Osteocyte (in vitro differentiated cells): ENCODE results near the gene GXYLT1. TPM values are rescaled to one million over a fixed set of nuclear protein-coding genes. Genes with fewer than 3 reads are reported as not detected.
A peak's percentile ranks its signal among the peaks of the same experiment; 100 is the strongest.

Experiments used
- DNase-seq: peaks from one replicate; pipeline ENCODE4 v3.0.0; 2021; ENCODE audit warnings: mixed read lengths; ENCODE audit not compliant: unreplicated experiment; ENCODE audit errors: extremely low spot score
- H3K27ac Mint-ChIP-seq: one replicate; pipeline ENCODE4 v1.8.0; 2021; ENCODE audit warnings: mild to moderate bottlenecking, mixed read lengths; ENCODE audit not compliant: unreplicated experiment
- H3K27me3 Mint-ChIP-seq: one replicate; pipeline ENCODE4 v1.8.0; 2021; ENCODE audit warnings: mixed read lengths; ENCODE audit not compliant: unreplicated experiment
- H3K36me3 Mint-ChIP-seq: one replicate; pipeline ENCODE4 v1.8.0; 2021; ENCODE audit warnings: mixed read lengths; ENCODE audit not compliant: unreplicated experiment
- H3K4me1 Mint-ChIP-seq: one replicate; pipeline ENCODE4 v1.8.0; 2021; ENCODE audit warnings: mixed read lengths; ENCODE audit not compliant: unreplicated experiment
- H3K4me3 Mint-ChIP-seq: one replicate; pipeline ENCODE4 v1.8.0; 2021; ENCODE audit warnings: mild to moderate bottlenecking, moderate library complexity, mixed read lengths; ENCODE audit not compliant: unreplicated experiment
- H3K9me3 Mint-ChIP-seq: one replicate; pipeline ENCODE4 v1.8.0; 2021; ENCODE audit warnings: mixed read lengths; ENCODE audit not compliant: unreplicated experiment
- total RNA-seq: library from RNA; stranded (reverse); gene quantifications from 2 replicates; pipeline ENCODE4 v1.2.1, GENCODE V29; 2021
- TF ChIP-seq, protein P1 (sequence below): fragments of 200-600 bp; sonication (generic); IDR thresholded peaks from 2 replicates; pipeline ENCODE4 v1.5.0; 2021; ENCODE audit warnings: antibody characterized with exemption, mild to moderate bottlenecking, moderate library complexity

The GXYLT1 gene
- total RNA-seq, 1 donor from 2014 or later: 8.5 TPM

DNA sequence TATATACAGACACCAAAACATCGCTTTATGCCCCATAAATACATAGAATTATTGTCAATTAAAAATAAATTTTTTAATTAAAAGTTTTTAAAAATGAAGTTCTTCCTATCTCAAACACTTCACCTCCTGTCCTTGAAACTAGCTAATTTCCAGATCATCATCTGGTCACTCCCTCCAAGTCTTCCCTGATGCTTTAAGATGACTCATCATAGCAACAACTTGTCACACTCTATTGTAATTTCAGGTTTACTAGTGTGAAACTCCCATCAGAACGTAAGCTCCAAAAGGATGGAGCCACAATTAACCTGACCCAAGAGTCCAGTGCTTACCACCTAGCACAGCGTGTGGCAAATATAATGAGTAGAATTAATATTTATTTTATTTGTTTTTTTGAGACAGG lies 16.3 kb downstream of the GXYLT1 start:
- H3K36me3 Mint-ChIP-seq: no peaks in the 10 kb centered on the region
- no peaks in the 10 kb centered on the region for H3K27me3 Mint-ChIP-seq
- no peak overlapping the region for H3K4me3 Mint-ChIP-seq
- DNase-seq: no peak
- no peak overlapping the region for H3K27ac Mint-ChIP-seq
- H3K9me3 Mint-ChIP-seq: no peaks in the 10 kb centered on the region
- TF ChIP-seq, protein P1, sequence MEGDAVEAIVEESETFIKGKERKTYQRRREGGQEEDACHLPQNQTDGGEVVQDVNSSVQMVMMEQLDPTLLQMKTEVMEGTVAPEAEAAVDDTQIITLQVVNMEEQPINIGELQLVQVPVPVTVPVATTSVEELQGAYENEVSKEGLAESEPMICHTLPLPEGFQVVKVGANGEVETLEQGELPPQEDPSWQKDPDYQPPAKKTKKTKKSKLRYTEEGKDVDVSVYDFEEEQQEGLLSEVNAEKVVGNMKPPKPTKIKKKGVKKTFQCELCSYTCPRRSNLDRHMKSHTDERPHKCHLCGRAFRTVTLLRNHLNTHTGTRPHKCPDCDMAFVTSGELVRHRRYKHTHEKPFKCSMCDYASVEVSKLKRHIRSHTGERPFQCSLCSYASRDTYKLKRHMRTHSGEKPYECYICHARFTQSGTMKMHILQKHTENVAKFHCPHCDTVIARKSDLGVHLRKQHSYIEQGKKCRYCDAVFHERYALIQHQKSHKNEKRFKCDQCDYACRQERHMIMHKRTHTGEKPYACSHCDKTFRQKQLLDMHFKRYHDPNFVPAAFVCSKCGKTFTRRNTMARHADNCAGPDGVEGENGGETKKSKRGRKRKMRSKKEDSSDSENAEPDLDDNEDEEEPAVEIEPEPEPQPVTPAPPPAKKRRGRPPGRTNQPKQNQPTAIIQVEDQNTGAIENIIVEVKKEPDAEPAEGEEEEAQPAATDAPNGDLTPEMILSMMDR: no peak
- peaks cover 23% of the 10 kb centered on the region for H3K4me1 Mint-ChIP-seq

DNA sequence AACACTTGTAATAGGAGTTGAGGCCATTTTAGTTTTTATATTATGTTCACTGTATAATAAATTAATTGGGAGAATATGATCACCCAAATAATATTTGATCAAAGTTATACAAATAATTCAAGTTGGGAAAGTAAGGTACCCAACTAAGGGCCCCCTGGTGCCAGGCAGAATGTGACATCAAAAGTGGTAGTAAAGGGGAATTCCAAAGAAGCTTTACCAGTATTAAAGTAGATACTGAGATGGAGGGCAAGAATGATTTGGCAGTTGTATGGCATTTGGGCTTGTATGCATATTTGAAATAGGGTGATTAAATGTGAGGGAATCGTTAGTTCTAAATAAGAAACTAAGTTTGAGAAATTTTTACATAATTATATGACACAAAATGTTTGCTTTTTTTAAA lies 17.7 kb downstream of the GXYLT1 start:
- Mint-ChIP-seq H3K36me3 (no peaks in the 10 kb centered on the region), H3K9me3 (no peaks in the 10 kb centered on the region), H3K4me3 (no peak overlapping the region), H3K27ac (no peak overlapping the region), H3K4me1 (peaks cover 23% of the 10 kb centered on the region), H3K27me3 (no peaks in the 10 kb centered on the region)
- TF ChIP-seq, protein P1: no peak
- DNase-seq: no peak

DNA sequence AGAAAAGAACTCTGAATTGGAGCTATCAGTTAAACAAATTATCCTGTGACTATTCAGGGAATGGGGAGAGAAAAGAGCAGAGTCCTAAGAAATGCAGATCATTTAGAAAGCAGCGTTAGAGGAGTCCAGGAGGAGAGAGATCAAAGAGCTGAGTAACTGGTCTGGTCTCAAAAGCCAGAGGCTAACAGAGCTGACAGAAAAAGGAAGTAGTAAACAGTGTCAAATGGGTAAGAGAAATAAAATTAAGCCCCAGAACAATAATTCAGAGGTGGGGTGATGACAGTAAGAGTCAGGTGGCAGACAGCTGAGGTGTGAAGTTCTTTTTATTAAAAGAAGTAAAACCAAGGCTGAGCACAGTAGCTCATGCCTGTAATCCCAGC lies 19.3 kb downstream of the GXYLT1 start:
- Mint-ChIP-seq H3K27ac (no peak overlapping the region), H3K9me3 (no peaks in the 10 kb centered on the region), H3K4me3 (no peak overlapping the region), H3K36me3 (no peaks in the 10 kb centered on the region), H3K27me3 (no peaks in the 10 kb centered on the region), H3K4me1 (peaks cover 8% of the 10 kb centered on the region)
- no peak for DNase-seq
- TF ChIP-seq, protein P1: no peak

DNA sequence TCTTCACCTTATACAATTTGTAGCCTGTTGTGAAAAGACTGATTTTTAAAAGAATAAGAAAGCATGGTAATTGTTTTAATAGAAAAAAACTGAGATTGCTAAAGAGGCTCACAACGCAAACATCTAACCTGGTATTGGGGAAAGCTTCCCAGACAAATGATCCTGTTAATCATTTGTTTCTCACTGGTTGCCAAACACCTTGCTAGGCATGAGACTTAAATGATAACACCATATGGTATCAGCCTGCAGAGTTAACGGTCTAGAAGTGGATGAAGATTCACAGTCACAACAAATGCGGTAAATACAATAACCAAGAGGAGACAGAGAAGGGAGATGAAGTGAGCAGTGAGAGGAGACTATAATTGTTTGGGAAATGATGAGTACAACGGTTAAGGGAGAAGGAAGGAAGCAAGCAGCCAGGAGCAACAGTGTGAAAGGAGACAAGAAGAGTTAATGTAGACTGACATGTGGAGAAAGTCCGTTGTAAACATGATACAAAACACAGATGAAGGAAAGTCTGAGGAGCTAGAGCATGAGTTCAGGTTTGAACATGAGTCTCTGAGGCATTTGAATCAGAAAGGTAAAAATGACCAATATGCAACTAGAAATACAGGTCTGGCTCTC lies 19.8 kb downstream of the GXYLT1 start:
- no peaks in the 10 kb centered on the region for H3K27me3 Mint-ChIP-seq
- DNase-seq: no peak
- no peak overlapping the region for H3K27ac Mint-ChIP-seq
- H3K36me3 Mint-ChIP-seq: no peaks in the 10 kb centered on the region
- H3K4me3 Mint-ChIP-seq: no peak overlapping the region
- peaks cover 4% of the 10 kb centered on the region for H3K4me1 Mint-ChIP-seq
- TF ChIP-seq, protein P1: no peak
- no peaks in the 10 kb centered on the region for H3K9me3 Mint-ChIP-seq

DNA sequence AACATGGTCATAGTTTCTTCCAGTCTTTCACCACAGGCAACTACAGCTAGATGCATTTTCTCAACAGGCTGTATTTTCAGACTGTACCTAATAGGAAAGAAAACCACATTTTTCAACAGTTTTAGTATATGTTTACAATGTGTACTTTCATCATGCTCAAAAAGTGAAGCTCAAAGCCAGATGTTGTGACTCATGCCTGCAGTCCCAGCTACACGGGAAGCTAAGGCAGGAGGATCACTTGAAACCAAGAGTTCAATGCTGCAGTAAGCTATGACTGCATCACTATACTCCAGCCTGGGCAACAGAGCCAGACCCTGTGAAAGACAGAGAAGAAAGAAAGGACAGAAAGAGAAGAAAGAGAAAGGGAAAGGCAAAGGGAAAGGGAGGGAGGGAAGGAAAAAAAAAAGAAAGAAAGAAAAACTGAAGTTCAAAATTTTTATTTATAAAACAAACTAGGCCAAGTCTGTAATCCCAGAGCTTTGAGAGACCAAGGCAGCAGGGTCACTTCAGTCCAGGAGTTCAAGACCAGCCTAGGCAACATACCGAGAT lies 25.5 kb downstream of the GXYLT1 start:
- TF ChIP-seq, protein P1: no peak
- peaks cover 17% of the 10 kb centered on the region for H3K36me3 Mint-ChIP-seq
- H3K27me3 Mint-ChIP-seq: no peaks in the 10 kb centered on the region
- H3K27ac Mint-ChIP-seq: peak overlapping the region; percentile 56
- H3K9me3 Mint-ChIP-seq: peaks cover 3% of the 10 kb centered on the region
- H3K4me1 Mint-ChIP-seq: peaks cover 10% of the 10 kb centered on the region
- DNase-seq: no peak
- no peak overlapping the region for H3K4me3 Mint-ChIP-seq
